ENCODE measurements around the gene RASL12. TPM values are rescaled to one million over a fixed set of nuclear protein-coding genes. Genes with fewer than 3 reads are reported as not detected.
A peak's percentile ranks its signal among the peaks of the same experiment; 100 is the strongest.

Gene RASL12
- polyA plus RNA-seq, 3 donors = not detected

DNA sequence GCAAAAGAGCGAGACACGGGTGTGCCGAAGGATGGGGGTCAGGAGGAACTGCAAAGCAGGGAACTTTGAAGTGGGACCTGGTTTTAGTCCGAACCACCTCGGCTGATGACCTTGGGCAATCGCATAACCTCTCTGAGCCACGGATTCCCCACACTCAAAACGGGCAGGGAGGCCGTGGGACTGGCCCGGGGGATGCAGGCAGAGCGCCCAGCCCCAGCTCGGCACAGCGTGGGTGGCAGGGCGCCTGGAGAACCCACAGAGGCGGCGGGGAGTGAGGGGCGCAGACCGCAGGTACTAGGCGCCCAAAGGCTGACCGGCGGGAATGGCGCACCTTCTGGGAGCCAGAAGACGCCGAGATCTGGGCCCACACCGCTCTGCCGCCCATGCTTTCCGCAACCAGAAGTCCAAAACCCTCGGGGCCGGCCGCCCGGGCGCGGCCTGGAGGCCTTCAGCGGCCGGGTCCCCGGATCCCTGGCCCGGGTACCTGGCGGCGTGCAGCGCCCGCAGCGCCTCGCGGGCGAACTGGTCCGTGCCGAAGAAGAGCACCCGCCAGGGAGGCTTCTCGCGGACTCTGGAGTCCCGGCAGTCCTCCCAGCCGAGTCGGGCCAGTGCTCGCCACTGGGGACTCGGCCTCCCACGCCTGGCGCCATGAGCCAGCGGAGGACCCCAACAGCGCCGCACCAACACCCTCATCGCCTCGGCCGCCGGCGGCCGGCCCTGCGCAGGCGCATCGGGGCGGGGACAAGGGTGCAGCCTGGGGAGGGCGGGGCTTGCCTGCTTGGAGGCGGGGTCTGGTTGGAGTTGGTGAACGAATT lies 38.7 kb downstream of the RASL12 start, which contains the start of gene MTFMT:
MTFMT (minus strand) TSS at position 719 of the 815 bp plus-strand sequence; CDS start at position 693, 26 bp downstream.
- DNase-seq = peak; percentile 69 to 78 (median 72)
- H3K36me3 Mint-ChIP-seq = peaks cover 22 to 25% of the 10 kb centered on the region in 2 donors
- H3K27me3 Mint-ChIP-seq (ENCODE audit: low read depth in 3 of 3) = peaks cover 6 to 13% (median 10%) of the 10 kb centered on the region in 3 donors
- H3K27ac Mint-ChIP-seq = peak within 1 kb of the TSS in 3 of 7 donors; percentile 24 to 41 (median 33)
- H3K27me3 ChIP-seq (ENCODE audit: control insufficient read depth in 2 of 2, insufficient read depth in 2 of 2, low read length in 2 of 2) = peaks cover 0 to 9% of the 10 kb centered on the region in 2 donors
- TF ChIP-seq CTCF (IDR thresholded peaks at IDR 0.05) = no peak
- H3K4me1 ChIP-seq (ENCODE audit: control insufficient read depth in 1 of 2, insufficient read depth in 2 of 2, low read length in 2 of 2) = peaks cover 24 to 29% of the 10 kb centered on the region in 2 donors
- H2AFZ ChIP-seq (ENCODE audit: insufficient read depth, low read depth, low read length, poor library complexity, severe bottlenecking) = peak within 1 kb of the TSS; percentile 99
- H3K4me1 Mint-ChIP-seq = peaks cover 26% of the 10 kb centered on the region
- peaks cover 18 to 28% of the 10 kb centered on the region in 2 donors for H3K36me3 ChIP-seq (replicated peaks in 1 of 2; ENCODE audit: control insufficient read depth in 1 of 2, insufficient read depth in 2 of 2, low read length in 2 of 2)
- no peaks in the 10 kb centered on the region for H3K9me3 ChIP-seq (replicated peaks in 1 of 2; ENCODE audit: control insufficient read depth in 1 of 2, insufficient read depth in 1 of 2, low read length in 2 of 2)
- H3K4me3 Mint-ChIP-seq = peak within 1 kb of the TSS; percentile 84 to 91
- peak within 1 kb of the TSS in 1 of 2 donors; percentile 62 for H3K27ac ChIP-seq (ENCODE audit: low read depth in 1 of 2, low read length in 2 of 2)
- peaks cover 8% of the 10 kb centered on the region for H4K20me1 ChIP-seq (ENCODE audit: insufficient read depth, low read length)
- WGBS (ENCODE audit: insufficient coverage) = under 1% methylated on average over 70 of the region's 73 CpGs
- H3K4me3 ChIP-seq (replicated peaks in 1 of 3; ENCODE audit: low read depth in 2 of 3, low read length in 3 of 3) = peak within 1 kb of the TSS; percentile 75 to 90 (median 87)
- intact Hi-C loops (cut with micrococcal nuclease) = no loop called here
- H3K79me2 ChIP-seq (ENCODE audit: insufficient read depth, low read length) = peaks cover 7% of the 10 kb centered on the region
- H3K4me2 ChIP-seq (replicated peaks; ENCODE audit: extremely low read depth, low read length, poor library complexity, severe bottlenecking) = peak within 1 kb of the TSS; percentile 92
- no peaks in the 10 kb centered on the region for H3K9me3 Mint-ChIP-seq
- peak within 1 kb of the TSS; percentile 78 for H3K9ac ChIP-seq (ENCODE audit: insufficient read depth, low read length, poor library complexity, severe bottlenecking)

DNA sequence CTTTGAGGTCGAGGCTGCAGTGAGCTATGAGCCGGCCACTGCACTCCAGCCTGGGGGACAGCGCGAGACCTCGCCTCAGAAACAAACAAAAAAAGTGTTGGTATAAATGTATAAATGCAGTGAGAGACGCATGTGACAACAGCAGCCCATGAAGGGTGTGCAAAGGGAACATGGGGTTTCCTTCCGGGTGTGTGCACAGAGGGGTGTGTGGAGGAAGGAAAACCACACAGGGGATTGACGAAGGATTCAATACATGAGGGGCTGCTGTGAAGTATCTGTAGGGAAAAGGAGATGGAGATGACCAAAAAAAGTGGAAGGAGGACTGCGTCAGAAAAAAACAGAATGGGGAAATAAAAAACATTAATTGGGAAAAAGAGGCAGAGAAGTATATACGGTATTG lies 39.5 kb downstream of the RASL12 start:
- Mint-ChIP-seq H3K9me3 (no peaks in the 10 kb centered on the region), H3K4me1 (peaks cover 22% of the 10 kb centered on the region), H3K36me3 (peaks cover 28 to 31% of the 10 kb centered on the region in 2 donors), H3K27me3 (ENCODE audit: low read depth in 3 of 3) (peaks cover 6 to 13% (median 10%) of the 10 kb centered on the region in 3 donors), H3K27ac (peak overlapping the region in 5 of 7 donors; percentile 7 to 41 (median 23)), H3K4me3 (peak overlapping the region; percentile 84 to 91)
- 15% methylated on average over 8 of the region's 10 CpGs for WGBS (ENCODE audit: insufficient coverage)
- H3K4me1 ChIP-seq (ENCODE audit: control insufficient read depth in 1 of 2, insufficient read depth in 2 of 2, low read length in 2 of 2) = peaks cover 24% of the 10 kb centered on the region in 2 donors
- H2AFZ ChIP-seq (ENCODE audit: insufficient read depth, low read depth, low read length, poor library complexity, severe bottlenecking) = peak overlapping the region; percentile 99
- peaks cover 23 to 36% of the 10 kb centered on the region in 2 donors for H3K36me3 ChIP-seq (replicated peaks in 1 of 2; ENCODE audit: control insufficient read depth in 1 of 2, insufficient read depth in 2 of 2, low read length in 2 of 2)
- no peaks in the 10 kb centered on the region for H3K9me3 ChIP-seq (replicated peaks in 1 of 2; ENCODE audit: control insufficient read depth in 1 of 2, insufficient read depth in 1 of 2, low read length in 2 of 2)
- no peak overlapping the region for H3K27ac ChIP-seq (ENCODE audit: low read depth in 1 of 2, low read length in 2 of 2)
- DNase-seq = peak in 2 of 3 donors; percentile 17 to 18
- peaks cover 0 to 9% of the 10 kb centered on the region in 2 donors for H3K27me3 ChIP-seq (ENCODE audit: control insufficient read depth in 2 of 2, insufficient read depth in 2 of 2, low read length in 2 of 2)
- H3K4me2 ChIP-seq (replicated peaks; ENCODE audit: extremely low read depth, low read length, poor library complexity, severe bottlenecking) = peak overlapping the region; percentile 92
- H3K4me3 ChIP-seq (replicated peaks in 1 of 3; ENCODE audit: low read depth in 2 of 3, low read length in 3 of 3) = peak overlapping the region; percentile 75 to 90 (median 87)
- TF ChIP-seq CTCF (IDR thresholded peaks at IDR 0.05) = no peak
- peaks cover 7% of the 10 kb centered on the region for H3K79me2 ChIP-seq (ENCODE audit: insufficient read depth, low read length)
- peaks cover 8% of the 10 kb centered on the region for H4K20me1 ChIP-seq (ENCODE audit: insufficient read depth, low read length)
- H3K9ac ChIP-seq (ENCODE audit: insufficient read depth, low read length, poor library complexity, severe bottlenecking) = peak overlapping the region; percentile 78
- intact Hi-C loops (cut with micrococcal nuclease) = no loop called here

Measured in CD14-positive monocyte (primary cell).